AML-193 (cell line): ENCODE measurements around the gene RPS6KA2.
"Not testable (repeated sequence)": the region's sequence is repeated elsewhere in the genome, so short reads cannot be mapped to it uniquely, and the experiment has no call there.

Experiments used
- DNase-seq, 2 experiments: peaks; one replicate each; lab custom pipeline; 2025; lab: John Stamatoyannopoulos, UW

RPS6KA2 gene

GRCh38 chr6:166554316-166554715 is 72.7 kb downstream of the RPS6KA2 start:
- DNase-seq = no peak

- DNase-seq = no peak
These were observed 73.3 kb downstream of the RPS6KA2 start for GRCh38 chr6:166553563-166554271.

DNA sequence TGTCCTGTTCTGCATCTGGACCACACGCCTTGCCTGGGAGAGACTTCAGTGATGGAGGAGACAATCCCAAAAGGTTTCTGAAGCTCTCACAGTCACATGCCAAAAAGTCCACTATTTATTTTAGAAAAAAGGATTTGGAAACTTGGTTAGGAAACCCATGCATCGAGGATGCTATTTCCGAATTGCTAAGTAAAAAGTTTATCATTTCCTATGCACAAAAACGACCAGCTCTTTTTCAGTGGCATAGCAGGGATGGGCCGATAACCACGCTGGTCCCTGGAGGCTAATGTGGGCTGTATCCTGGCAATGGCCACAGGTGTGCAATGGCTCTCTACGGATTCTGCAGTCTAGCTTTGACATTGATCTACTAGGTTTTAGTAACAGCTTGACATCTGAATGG is 74.5 kb downstream of the RPS6KA2 start:
- DNase-seq = no peak

DNA sequence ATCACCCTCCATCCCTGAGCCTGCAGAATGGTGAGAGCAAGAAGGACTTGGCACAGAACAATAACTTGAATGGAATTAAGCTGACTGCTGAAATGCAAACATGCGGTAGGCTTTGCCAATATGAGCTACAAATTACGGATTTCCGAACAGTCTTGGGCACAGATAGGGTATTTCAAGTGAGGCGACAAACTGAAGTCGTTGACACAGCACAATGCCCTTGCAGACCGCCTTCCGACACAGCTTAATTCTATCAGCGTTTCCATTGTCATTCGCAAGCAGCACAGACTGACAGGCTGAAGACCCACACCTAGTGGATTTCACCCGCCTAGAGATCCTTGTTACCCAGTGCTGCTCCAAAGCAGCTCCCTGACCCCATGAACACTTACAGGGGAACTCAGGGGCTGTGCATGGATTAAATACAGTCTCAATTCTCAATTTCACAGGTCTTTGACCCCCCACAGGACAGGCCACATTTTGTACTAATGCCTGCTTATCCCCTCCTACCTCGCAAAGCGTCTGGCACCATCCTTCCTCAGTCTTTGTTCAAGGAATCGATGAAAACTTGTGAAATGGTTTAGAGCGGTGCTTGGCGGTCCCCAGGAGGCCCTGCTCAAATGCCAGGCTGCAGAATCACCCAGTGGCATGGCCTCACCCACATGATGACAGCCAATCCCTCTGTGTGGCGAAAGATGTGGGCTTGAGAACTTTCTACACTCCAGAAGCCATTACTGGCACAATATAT is 75.1 kb downstream of the RPS6KA2 start:
- DNase-seq = no peak

- DNase-seq = no peak
These were observed 80.4 kb downstream of the RPS6KA2 start for GRCh38 chr6:166546653-166547052.

DNA sequence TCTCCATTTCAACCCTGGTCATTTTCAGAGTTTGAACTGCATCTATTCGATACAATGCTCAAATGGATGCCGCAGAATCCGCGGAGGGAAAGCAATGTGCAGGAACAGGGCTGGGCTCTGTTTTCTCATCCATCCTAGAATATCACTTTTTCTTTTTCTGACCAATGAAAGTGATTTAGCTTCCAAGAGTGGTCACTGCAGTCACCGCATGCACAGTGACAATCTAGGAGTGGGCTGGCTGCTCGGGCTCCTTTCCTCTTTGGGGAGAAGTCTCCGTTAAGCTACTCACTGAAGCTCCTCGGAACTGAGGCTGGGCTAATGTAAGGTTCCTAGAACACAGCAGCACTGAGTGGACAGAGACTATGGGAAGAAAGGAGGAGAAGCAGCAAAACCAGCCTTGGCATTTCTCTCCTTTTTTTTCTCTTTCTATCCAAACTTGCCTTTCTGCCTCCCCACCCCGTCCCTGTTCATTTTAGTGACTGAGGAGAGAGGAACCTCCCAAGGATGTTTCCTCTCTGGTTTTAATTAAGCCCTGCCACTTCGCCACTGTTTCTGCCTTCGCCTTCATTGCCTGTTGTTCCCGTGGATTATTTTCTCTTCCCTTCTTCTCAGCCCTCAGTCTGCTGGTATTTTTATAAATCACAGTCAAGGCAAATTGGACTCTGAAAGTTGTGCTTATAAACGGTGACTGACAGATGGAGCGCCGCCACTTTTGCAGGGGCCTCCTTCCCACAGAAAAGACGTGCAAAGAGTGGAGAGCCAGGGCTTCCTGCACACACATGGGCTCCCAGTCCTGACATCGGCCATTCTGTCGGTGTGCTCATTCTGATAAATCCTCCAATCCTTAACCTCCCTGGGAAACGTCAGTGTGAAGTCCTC is 81.7 kb downstream of the RPS6KA2 start:
- no peak for DNase-seq

DNA sequence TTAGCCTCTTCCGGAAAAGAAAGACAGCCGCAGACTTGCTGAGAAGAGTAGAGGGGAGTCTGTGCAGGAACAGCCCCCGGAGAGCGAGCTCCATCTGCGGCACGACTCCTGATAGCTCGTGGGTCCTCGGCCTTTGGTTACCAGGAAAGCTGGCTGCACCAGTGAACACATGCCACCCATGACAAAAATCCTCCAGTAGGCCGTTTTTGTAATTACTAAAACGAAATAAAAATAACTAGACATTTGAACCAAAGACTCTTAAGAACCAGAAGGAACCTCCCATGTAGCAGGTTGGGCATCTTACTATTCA is 82.8 kb downstream of the RPS6KA2 start:
- no peak for DNase-seq

DNA sequence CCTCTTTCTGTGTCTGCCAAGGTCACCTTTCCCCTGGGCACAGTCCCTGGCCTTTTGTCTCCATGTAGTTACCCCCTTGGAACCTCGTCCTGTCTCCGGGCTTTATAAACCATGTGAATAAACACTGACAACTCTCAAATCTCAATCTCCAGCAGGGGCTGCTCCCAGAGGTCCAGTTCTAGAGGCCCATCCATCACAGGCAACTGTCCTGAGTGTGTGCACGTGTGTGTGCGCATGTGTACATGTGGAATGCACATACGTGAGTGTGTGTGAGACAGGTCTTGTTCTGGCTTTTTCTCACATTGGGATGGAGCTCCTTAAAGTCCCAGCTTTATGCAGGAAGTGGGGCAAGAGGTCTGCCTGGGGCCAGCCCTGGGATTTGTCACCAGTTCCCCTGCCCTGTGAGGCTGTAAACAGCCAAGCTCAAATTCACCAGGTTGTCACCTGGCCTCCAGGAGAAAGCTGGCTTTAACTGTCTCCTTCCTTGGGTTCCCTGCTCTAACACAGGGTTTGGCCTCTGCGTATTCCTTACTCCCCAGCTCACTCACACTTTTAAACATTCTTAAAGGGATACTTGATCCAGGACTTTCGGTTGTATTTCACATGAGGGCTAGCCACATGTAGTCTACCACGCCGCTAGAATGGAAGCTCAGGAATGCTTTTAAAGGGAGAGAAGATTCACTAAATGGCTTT is 83.3 kb downstream of the RPS6KA2 start:
- DNase-seq = no peak

GRCh38 chr6:166542580-166542912 is 84.5 kb downstream of the RPS6KA2 start:
- DNase-seq = no peak

GRCh38 chr6:166541876-166542579 is 85.0 kb downstream of the RPS6KA2 start:
- no peak for DNase-seq

DNA sequence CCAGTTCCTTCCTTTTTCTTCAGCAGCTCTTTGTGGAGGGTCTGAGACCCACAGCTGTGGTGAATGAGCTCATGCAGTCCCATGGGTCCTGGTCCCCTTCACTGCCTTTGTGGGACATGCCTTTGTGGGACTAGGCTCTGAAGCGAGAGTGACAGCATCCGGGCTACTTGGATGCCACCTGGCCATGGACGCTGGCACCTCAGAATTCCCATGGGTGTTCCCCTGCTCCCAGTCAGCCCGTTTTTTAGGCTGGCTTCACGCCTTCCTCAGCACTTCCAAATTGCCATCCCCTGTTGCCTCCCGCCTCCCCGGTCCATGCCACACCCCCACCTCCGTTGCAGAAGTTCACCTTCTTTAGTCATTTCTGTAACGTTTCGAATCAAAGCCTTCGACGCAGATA is 85.7 kb downstream of the RPS6KA2 start:
- no peak for DNase-seq

DNA sequence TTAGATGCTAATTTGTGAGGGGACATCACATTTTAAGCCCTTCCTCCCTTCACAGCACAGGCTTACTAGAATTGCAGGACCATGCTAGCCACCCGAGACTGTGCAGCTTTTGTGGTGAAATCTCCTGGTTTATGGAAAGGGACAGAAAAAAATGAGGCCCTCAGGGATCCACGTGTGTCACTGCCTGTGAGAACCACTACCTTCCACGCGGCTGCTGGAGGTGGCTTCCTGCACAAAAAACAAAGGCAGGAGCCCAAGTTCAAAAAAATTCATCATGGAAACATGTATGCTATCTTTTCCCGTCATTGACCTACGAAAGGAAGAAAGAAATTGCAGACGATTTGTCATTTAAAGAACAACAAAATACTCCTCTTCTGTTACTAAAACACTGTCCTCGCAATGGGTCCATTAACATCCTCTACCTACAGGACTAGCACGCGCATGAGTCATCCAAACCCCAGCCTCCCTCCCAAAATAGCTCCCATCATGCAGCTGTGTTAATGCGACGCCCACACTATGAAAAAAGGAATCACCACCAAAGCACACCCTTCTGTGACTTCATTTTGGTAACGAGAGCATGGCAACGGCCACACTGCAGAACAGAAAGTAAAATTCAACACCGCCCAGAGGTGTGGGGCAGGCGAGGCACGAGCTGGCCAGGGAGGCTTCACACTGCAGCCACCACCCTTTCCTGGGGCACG is 86.3 kb downstream of the RPS6KA2 start:
- DNase-seq = no peak

DNA sequence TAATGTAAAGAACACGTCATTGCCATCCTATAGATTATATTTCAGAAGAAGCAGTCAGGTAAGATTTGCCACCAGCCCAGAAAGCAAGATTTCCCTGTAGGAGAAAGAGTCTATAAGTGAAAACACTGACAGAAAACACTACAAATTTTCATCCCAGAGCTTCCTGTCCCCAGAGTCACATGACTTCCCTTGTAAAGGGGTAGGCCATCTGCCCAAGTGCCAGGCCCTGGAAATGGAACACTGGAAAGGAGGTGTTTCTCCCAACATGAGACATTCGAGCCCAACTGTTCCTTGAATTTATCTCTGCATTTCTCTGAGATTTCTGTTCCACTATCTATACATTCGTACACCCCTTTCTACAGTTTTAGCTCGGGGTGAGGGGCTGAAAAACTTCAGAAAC is 87.5 kb downstream of the RPS6KA2 start:
- no peak for DNase-seq

- not testable (repeated sequence) for DNase-seq
These were observed 88.1 kb downstream of the RPS6KA2 start for GRCh38 chr6:166539011-166539385.

DNA sequence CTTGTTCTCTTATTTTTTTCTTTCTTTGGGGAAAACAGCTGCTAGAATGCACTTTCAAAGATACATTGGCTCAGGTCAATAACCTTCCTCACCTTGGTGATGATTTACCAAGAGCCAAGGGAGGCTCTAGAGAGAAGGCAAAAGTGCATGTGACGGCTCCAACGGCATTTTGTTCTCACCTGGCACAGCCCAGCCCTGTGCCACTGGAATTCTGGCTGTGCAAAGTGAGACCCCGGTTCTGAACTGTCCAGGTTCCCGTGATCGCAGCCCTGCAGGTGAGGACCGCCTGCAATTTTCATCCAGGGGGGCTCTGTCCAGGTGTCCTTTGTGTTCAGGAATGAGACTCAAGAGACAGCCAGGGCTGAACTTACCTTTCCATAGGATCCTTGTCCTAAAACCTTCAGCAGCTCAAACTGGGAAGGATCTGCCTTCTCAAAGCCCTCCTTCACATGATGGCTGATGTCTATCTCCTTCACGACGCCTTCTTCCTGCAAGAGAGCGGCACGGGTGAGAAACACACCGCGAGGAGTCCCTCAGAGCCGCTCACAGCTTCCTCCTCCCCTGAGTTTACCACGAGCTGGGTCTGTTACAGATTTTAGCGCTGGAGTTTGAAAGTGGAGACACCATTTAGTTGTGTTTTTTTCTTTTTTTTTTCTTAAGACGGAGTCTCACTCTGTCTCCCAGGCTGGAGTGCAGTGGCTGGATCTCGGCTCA is 88.6 kb downstream of the RPS6KA2 start:
- no peak for DNase-seq

- DNase-seq = no peak
These were observed 92.2 kb downstream of the RPS6KA2 start for GRCh38 chr6:166534658-166535406.

GRCh38 chr6:166533205-166533824 is 93.7 kb downstream of the RPS6KA2 start:
- DNase-seq = no peak

GRCh38 chr6:166532302-166532701 is 94.7 kb downstream of the RPS6KA2 start:
- DNase-seq = no peak
